PC-3 (cell line): Measurements from ENCODE around the gene CSNK1D. TPM values are rescaled to one million over a fixed set of nuclear protein-coding genes. Genes with fewer than 3 reads are reported as not detected.
A peak's percentile ranks its signal among the peaks of the same experiment; 100 is the strongest.

Source experiments
- ATAC-seq: fragments of 200-7000 bp; cut with Tn5 transposase; 2 replicates; pipeline ENCODE4 v1.9.1; 2020; ENCODE audit warnings: mild to moderate bottlenecking, moderate library complexity
- BruUV-seq: library from RNA; stranded (reverse); fragments of 400-500 nt; replicated peaks from 2 replicates; lab custom pipeline; 2021; lab: Mats Ljungman, UMichigan
- CTCF ChIA-PET: fragments of 300-600 bp; sonication (Branson Sonifier 250); formaldehyde crosslinking; loops from one replicate; lab custom pipeline; 2022; ENCODE audit warnings: antibody characterized with exemption; lab: Charles Lee
- POLR2A ChIA-PET: fragments of 300-600 bp; sonication (Branson Sonifier 250); formaldehyde crosslinking; loops from one replicate; lab custom pipeline; 2022; ENCODE audit warnings: antibody characterized with exemption; ENCODE audit not compliant: unreplicated experiment; lab: Charles Lee
- DNase-seq: peaks from one replicate; pipeline ENCODE4 v3.0.0-alpha.2; 2015
- H2AFZ ChIP-seq: fragments of 300-600 bp; sonication (generic); 2 replicates; pipeline ENCODE4 v1.6.0; 2016; ENCODE audit warnings: antibody characterized with exemption, low read length
- H3F3A ChIP-seq: fragments of 300-600 bp; sonication (generic); one replicate; pipeline ENCODE4 v1.6.0; 2017; ENCODE audit warnings: antibody characterized with exemption, low read length, control low read depth, mild to moderate bottlenecking; ENCODE audit not compliant: unreplicated experiment
- H3K27ac ChIP-seq: fragments of 300-600 bp; sonication (generic); 2 replicates; pipeline ENCODE4 v1.5.1; 2016; ENCODE audit warnings: mild to moderate bottlenecking, low read length
- H3K27me3 ChIP-seq: fragments of 300-600 bp; sonication (generic); 2 replicates; pipeline ENCODE4 v1.6.1; 2016; ENCODE audit warnings: low read length, mixed read lengths
- H3K36me3 ChIP-seq: fragments of 300-600 bp; sonication (generic); 2 replicates; pipeline ENCODE4 v1.6.1; 2016; ENCODE audit warnings: low read depth, mixed run types, low read length, mixed read lengths
- H3K4me1 ChIP-seq: fragments of 300-600 bp; sonication (generic); 2 replicates; pipeline ENCODE4 v1.5.1; 2016; ENCODE audit warnings: low read length; ENCODE audit not compliant: insufficient read depth
- H3K4me2 ChIP-seq: fragments of 300-600 bp; sonication (generic); 2 replicates; pipeline ENCODE4 v1.6.0; 2016; ENCODE audit warnings: low read length
- H3K4me3 ChIP-seq: fragments of 300-600 bp; sonication (generic); 2 replicates; pipeline ENCODE4 v1.5.1; 2016; ENCODE audit warnings: mild to moderate bottlenecking, low read length, mixed read lengths
- H3K79me2 ChIP-seq: fragments of 300-600 bp; sonication (generic); 2 replicates; pipeline ENCODE4 v1.6.1; 2017; ENCODE audit warnings: low read length, mixed read lengths
- H3K9ac ChIP-seq: fragments of 300-600 bp; sonication (generic); 2 replicates; pipeline ENCODE4 v1.6.0; 2016; ENCODE audit warnings: mild to moderate bottlenecking, low read length
- H3K9me2 ChIP-seq: fragments of 300-600 bp; sonication (generic); replicated peaks from 2 replicates; pipeline ENCODE4 v1.6.1; 2016; ENCODE audit warnings: mixed run types, low read length, mixed read lengths
- H3K9me3 ChIP-seq: fragments of 300-600 bp; sonication (generic); 2 replicates; pipeline ENCODE4 v1.6.1; 2016; ENCODE audit warnings: low read length, mixed read lengths
- H4K20me1 ChIP-seq: fragments of 300-600 bp; sonication (generic); 2 replicates; pipeline ENCODE4 v1.6.1; 2016; ENCODE audit warnings: low read length, mixed read lengths
- EZH2 ChIP-seq: fragments of 300-600 bp; sonication (generic); IDR thresholded peaks from one replicate; pipeline ENCODE4 v1.6.1; 2017; ENCODE audit warnings: antibody characterized with exemption, mild to moderate bottlenecking, low read length; ENCODE audit not compliant: unreplicated experiment
- EZH2phosphoT487 ChIP-seq: fragments of 300-600 bp; sonication (generic); IDR thresholded peaks from 2 replicates; pipeline ENCODE4 v1.6.1; 2018; ENCODE audit warnings: mild to moderate bottlenecking, antibody characterized with exemption, low read length, borderline replicate concordance
- intact Hi-C: fragments of 100-400 bp; cut with micrococcal nuclease; formaldehyde crosslinking; loops from 2 replicates; pipeline ENCODE4 v1.9.0; 2023
- total RNA-seq: library from RNA; depleted of rRNA; stranded (reverse); fragments of >200 nt; gene quantifications from 2 replicates; pipeline ENCODE4 v1.2.3, GENCODE V29; 2014
- TF ChIP-seq, protein P1 (sequence below): fragments of 300-600 bp; sonication (generic); conservative IDR thresholded peaks from 2 replicates; pipeline ENCODE4 v1.5.1; 2017; ENCODE audit warnings: antibody characterized with exemption, low read depth, mild to moderate bottlenecking, low read length

CSNK1D gene
- total RNA-seq, 1 experiment from 2014 or later: 58.6 TPM

DNA sequence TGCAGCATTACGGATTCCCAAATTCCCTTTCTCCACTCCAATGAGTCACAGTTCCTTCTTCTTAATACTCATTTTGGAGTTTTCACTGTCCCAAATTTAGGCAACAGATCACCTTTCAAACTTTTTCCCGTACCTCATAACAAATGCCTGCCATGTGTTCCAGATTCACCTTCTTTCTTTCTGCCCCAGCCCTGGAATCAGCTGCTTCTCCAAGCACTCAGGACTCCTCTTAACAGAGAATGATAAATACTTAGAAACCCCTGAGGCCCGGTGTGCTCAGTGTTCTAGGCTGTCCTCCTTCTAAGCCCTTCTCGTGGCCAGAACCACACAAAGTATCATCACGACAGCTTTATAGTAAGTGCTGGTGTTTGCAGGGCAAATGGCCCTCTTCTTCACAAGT, 14.9 kb downstream of the CSNK1D start:
- intact Hi-C loops: no loop called here
- Histone ChIP-seq H3K4me3 (no peak overlapping the region), H4K20me1 (peaks cover 54% of the 10 kb centered on the region), H3K9me2 (no peaks in the 10 kb centered on the region), H3K9ac (no peak overlapping the region), H3K4me1 (no peaks in the 10 kb centered on the region), H3K27ac (no peak overlapping the region), H3K9me3 (no peaks in the 10 kb centered on the region), H3K79me2 (peaks cover 83% of the 10 kb centered on the region), H3K4me2 (no peak overlapping the region), H2AFZ (no peak overlapping the region), H3K36me3 (peaks cover 80% of the 10 kb centered on the region), H3F3A (peaks cover 13% of the 10 kb centered on the region), H3K27me3 (no peaks in the 10 kb centered on the region)
- TF ChIP-seq, protein P1, sequence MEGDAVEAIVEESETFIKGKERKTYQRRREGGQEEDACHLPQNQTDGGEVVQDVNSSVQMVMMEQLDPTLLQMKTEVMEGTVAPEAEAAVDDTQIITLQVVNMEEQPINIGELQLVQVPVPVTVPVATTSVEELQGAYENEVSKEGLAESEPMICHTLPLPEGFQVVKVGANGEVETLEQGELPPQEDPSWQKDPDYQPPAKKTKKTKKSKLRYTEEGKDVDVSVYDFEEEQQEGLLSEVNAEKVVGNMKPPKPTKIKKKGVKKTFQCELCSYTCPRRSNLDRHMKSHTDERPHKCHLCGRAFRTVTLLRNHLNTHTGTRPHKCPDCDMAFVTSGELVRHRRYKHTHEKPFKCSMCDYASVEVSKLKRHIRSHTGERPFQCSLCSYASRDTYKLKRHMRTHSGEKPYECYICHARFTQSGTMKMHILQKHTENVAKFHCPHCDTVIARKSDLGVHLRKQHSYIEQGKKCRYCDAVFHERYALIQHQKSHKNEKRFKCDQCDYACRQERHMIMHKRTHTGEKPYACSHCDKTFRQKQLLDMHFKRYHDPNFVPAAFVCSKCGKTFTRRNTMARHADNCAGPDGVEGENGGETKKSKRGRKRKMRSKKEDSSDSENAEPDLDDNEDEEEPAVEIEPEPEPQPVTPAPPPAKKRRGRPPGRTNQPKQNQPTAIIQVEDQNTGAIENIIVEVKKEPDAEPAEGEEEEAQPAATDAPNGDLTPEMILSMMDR: no peak
- TF ChIP-seq EZH2 (no peak), EZH2phosphoT487 (no peak)
- ChIA-PET CTCF (no interaction called here), POLR2A (no interaction called here)
- ATAC-seq: no peak
- no peak for DNase-seq
- BruUV-seq: TSS peak; percentile 3

GRCh38 chr17:82257473-82257872, 16.0 kb downstream of the CSNK1D start:
- Histone ChIP-seq H3K4me2 (no peak overlapping the region), H3K36me3 (peaks cover 82% of the 10 kb centered on the region), H3K9ac (no peak overlapping the region), H3K27me3 (no peaks in the 10 kb centered on the region), H3K4me3 (no peak overlapping the region), H3K4me1 (no peaks in the 10 kb centered on the region), H3K9me3 (no peaks in the 10 kb centered on the region), H4K20me1 (peaks cover 52% of the 10 kb centered on the region), H3K27ac (no peak overlapping the region), H3K9me2 (no peaks in the 10 kb centered on the region), H2AFZ (no peak overlapping the region), H3K79me2 (peaks cover 83% of the 10 kb centered on the region), H3F3A (peaks cover 13% of the 10 kb centered on the region)
- TF ChIP-seq, protein P1: no peak
- TF ChIP-seq EZH2 (no peak), EZH2phosphoT487 (no peak)
- ATAC-seq (no peak; the same call in 1 of the 2 replicates), DNase-seq (no peak)
- no TSS peak for BruUV-seq
- CTCF ChIA-PET: no interaction called here
- POLR2A ChIA-PET: no interaction called here
- intact Hi-C loops: no loop called here

GRCh38 chr17:82256242-82256885, 17.1 kb downstream of the CSNK1D start:
- no TSS peak for BruUV-seq
- Histone ChIP-seq H2AFZ (no peak overlapping the region), H3K79me2 (peaks cover 83% of the 10 kb centered on the region), H3K9me3 (no peaks in the 10 kb centered on the region), H3K27me3 (no peaks in the 10 kb centered on the region), H3K4me2 (no peak overlapping the region), H3K9ac (no peak overlapping the region), H3K4me1 (no peaks in the 10 kb centered on the region), H3F3A (peaks cover 19% of the 10 kb centered on the region), H3K9me2 (no peaks in the 10 kb centered on the region), H3K36me3 (peaks cover 82% of the 10 kb centered on the region), H3K4me3 (no peak overlapping the region), H4K20me1 (peaks cover 44% of the 10 kb centered on the region), H3K27ac (no peak overlapping the region)
- no peak for DNase-seq
- TF ChIP-seq EZH2 (no peak), EZH2phosphoT487 (no peak)
- TF ChIP-seq, protein P1: no peak
- ChIA-PET POLR2A (no interaction called here), CTCF (no interaction called here)
- intact Hi-C loops: no loop called here
- no peak for ATAC-seq
